GM19035 (cell line): ENCODE measurements around the gene LYG2.
"Not testable (repeated sequence)": the region's sequence is repeated elsewhere in the genome, so short reads cannot be mapped to it uniquely, and the experiment has no call there.

Source experiments
- ATAC-seq: cut with Tn5 transposase; IDR thresholded peaks from one replicate; pipeline ENCODE4 v1.9.1; 2021; ENCODE audit not compliant: unreplicated experiment

LYG2 gene

DNA sequence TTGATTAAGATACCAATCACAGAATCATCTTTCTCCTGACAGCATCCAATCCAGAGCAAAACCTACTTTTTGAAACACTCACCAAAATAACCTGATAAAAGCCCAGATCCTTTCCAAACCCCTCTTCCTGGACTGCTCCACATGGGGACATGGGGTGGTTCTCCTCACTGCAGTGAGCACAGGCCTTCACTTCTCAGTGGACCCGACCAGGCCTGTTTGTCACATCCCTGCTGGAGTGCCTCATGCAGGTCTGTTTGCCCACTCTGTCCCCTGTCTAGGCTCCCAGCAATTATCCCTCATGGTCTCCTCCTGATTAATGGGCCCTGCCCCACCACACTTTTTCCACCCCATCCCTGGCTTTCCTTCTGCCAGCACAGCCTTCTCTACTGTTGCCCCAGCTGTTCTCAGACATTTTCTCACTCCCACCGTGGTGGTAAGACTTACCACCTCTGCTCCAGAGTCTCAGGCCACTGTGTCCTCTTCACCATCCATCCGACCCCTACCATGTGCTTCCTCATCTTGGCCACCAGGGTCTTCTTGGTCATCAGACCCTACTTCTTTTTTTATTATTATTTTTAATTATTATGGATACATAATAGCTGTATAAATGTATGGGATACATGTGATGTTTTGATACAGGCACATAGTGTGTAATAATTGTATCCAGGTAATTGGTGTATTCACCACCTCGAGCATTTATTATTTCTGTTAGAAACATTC lies 53.3 kb downstream of the LYG2 start:
- no peak for ATAC-seq

DNA sequence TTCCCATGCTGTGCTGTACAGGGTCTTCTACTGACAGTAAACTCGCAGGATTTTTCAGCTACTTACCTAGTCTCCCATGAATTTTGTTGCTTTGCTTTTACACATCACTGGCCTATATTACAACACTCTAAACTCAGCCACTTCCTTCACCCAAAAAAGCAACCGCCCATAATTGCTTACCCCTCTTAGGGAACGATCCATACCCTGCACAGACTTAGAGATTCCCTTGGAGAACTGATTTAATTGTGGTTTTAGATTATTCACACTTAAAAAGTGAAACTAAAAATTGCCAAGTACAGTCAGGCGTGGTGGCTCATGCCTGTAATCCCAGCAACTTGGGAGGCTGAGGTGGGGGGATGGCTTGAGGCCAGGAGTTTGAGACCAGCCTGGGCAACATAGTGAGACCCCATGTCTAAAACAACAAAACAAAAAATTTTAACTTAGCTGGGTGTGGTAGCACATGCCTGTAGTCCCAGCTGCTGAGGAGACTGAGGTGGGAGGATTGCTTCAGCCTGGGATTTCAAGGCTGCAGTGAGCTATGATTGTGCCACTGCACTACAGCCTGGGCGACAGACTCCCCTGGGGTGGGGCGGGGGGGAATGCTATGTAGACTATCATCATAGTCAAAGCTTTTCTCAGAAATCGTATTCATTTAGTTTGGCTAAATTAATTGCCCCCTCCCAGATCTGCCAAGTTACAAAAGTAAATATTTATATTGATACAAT lies 55.2 kb downstream of the LYG2 start:
- ATAC-seq: no peak

DNA sequence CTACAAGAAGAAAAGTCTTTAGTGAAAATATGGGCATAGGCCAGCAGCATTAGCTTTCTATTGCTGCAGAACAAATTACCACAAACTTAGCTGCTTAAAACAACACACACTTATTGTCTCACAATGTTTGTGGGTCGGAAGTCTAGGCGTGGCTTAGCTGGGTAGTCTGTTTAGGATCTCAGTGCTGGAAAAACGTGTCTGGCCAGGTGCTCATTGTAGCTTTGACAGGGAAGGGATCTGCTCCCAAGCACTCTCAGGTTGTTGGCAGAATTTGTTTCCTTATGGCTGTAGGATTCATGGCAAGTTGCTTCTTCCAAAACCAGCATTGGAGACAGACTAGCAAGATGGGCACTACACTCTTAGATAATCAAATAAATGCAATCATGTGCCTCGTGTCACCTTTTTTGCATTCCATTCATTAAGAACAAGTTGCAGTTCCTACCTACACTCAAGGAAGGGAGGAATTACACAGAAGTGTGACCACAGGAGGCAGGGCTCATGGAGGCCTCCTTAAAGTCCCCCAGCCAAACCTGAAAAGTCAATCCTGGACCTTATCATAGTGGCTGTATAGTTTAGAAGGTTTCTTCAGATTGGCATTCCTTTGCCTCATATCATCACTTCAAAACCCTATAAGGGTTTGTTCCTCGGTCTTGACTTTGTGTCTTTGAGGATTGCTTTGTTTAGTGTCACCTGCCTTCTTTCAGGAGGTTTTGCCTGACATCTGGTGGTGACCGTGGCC lies 57.2 kb downstream of the LYG2 start:
- no peak for ATAC-seq

DNA sequence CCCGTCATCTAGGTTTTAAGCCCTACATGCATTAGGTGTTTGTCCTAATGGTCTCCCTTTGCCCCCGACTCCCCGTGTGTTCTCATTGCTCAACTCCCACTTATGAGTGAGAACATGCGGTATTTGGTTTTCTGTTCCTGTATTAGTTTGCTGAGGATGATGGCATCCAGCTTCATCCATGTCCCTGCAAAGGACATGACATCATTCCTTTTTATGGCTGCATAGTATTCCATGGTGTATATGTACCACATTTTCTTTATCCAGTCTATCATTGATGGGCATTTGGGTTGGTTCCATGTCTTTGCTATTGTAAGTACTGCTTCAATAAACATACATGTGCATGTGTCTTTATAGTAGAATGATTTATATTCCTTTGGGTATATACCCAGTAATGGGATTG lies 63.1 kb downstream of the LYG2 start:
- not testable (repeated sequence) for ATAC-seq
